ENCODE data around the gene SELENOM.
"Not testable (repeated sequence)": the region's sequence is repeated elsewhere in the genome, so short reads cannot be mapped to it uniquely, and the experiment has no call there.

The SELENOM gene

GRCh38 chr22:31075961-31076360 is 31.4 kb downstream of the SELENOM start:
- in situ Hi-C loops (cut with HindIII; ENCODE audit: low sequenced_read_pairs), result no loop called here
- no peak overlapping the region for H3K4me3 ChIP-seq (ENCODE audit: low read depth, low read length)
- TF ChIP-seq CTCF (IDR thresholded peaks at IDR 0.05; ENCODE audit: low read depth, low read length), result no peak
- no peak for DNase-seq (ENCODE audit: low read depth, low spot score)

GRCh38 chr22:31073545-31074145 is 33.7 kb downstream of the SELENOM start:
- H3K4me3 ChIP-seq (ENCODE audit: low read depth, low read length); DNase-seq (ENCODE audit: low read depth, low spot score); in situ Hi-C loops (cut with HindIII; ENCODE audit: low sequenced_read_pairs): not testable (repeated sequence)

- in situ Hi-C loops (cut with HindIII; ENCODE audit: low sequenced_read_pairs); H3K4me3 ChIP-seq (ENCODE audit: low read depth, low read length); DNase-seq (ENCODE audit: low read depth, low spot score): not testable (repeated sequence)
Measured at GRCh38 chr22:31073125-31073524, 34.2 kb downstream of the SELENOM start.

GRCh38 chr22:31069691-31070314 is 37.6 kb downstream of the SELENOM start:
- H3K4me3 ChIP-seq (ENCODE audit: low read depth, low read length); in situ Hi-C loops (cut with HindIII; ENCODE audit: low sequenced_read_pairs); DNase-seq (ENCODE audit: low read depth, low spot score): not testable (repeated sequence)

- no peak for TF ChIP-seq CTCF (IDR thresholded peaks at IDR 0.05; ENCODE audit: low read depth, low read length)
- H3K4me3 ChIP-seq (ENCODE audit: low read depth, low read length), result no peak overlapping the region
- DNase-seq (ENCODE audit: low read depth, low spot score), result no peak
- in situ Hi-C loops (cut with HindIII; ENCODE audit: low sequenced_read_pairs), result no loop called here
Measured at GRCh38 chr22:31068970-31069369, 38.4 kb downstream of the SELENOM start.

GRCh38 chr22:31064369-31064768 is 43.0 kb downstream of the SELENOM start:
- in situ Hi-C loops (cut with HindIII; ENCODE audit: low sequenced_read_pairs), result no loop called here
- H3K4me3 ChIP-seq (ENCODE audit: low read depth, low read length), result no peak overlapping the region
- no peak for TF ChIP-seq CTCF (IDR thresholded peaks at IDR 0.05; ENCODE audit: low read depth, low read length)
- no peak for DNase-seq (ENCODE audit: low read depth, low spot score)

GRCh38 chr22:31062566-31063230 is 44.7 kb downstream of the SELENOM start:
- no peak for DNase-seq (ENCODE audit: low read depth, low spot score)

GRCh38 chr22:31059663-31060062 is 47.7 kb downstream of the SELENOM start:
- DNase-seq (ENCODE audit: low read depth, low spot score); H3K4me3 ChIP-seq (ENCODE audit: low read depth, low read length); in situ Hi-C loops (cut with HindIII; ENCODE audit: low sequenced_read_pairs): not testable (repeated sequence)

More at GRCh38 chr22:31062566-31063230, 44.7 kb downstream of the SELENOM start:
- TF ChIP-seq CTCF (IDR thresholded peaks at IDR 0.05; ENCODE audit: low read depth, low read length), result no peak
- no peak overlapping the region for H3K4me3 ChIP-seq (ENCODE audit: low read depth, low read length)
- in situ Hi-C loops (cut with HindIII; ENCODE audit: low sequenced_read_pairs), result no loop called here

Data from astrocyte of the spinal cord (primary cell).